ENCODE measurements around the gene MARVELD1.

GRCh38 chr10:97759946-97760345 is 46.4 kb downstream of the MARVELD1 start:
- TF ChIP-seq EZH2phosphoT487 (IDR thresholded peaks at IDR 0.05; ENCODE audit: insufficient read depth, low read depth) (no peak), EZH2 (IDR thresholded peaks at IDR 0.05; ENCODE audit: insufficient read depth, poor library complexity, severe bottlenecking) (no peak)
